HT1080 (cell line): ENCODE measurements around the gene NIF3L1. TPM values are rescaled to one million over a fixed set of nuclear protein-coding genes. Genes with fewer than 3 reads are reported as not detected.

Experiments
- small RNA-seq: library from RNA; depleted of rRNA; stranded (forward); fragments of <200 nt; gene quantifications from one replicate; pipeline ENCODE3, GENCODE V24; 2014
- total RNA-seq: library from RNA; depleted of rRNA; stranded (reverse); fragments of >200 nt; shearing (Covaris generic); gene quantifications from 2 replicates; pipeline ENCODE4 v1.2.3, GENCODE V29; 2014; rRNA removed

NIF3L1 gene
- total RNA-seq, 1 experiment from 2014 or later: 87.4 TPM

Small RNA genes lying within 50 kb of the gene (small RNA-seq; reads per million reads assigned to genes)
- gene RF00019 (not detected), gene RNA5SP115 (not detected), gene RNU6-312P (not detected), gene RNU6-762P (not detected)

Other genes starting within 250 kb of the NIF3L1 start
- gene BZW1, start 77.5 kb upstream of the NIF3L1 start, total RNA-seq: 624 and 683 TPM in 2 replicates
- gene CLK1, start 24.7 kb upstream of the NIF3L1 start, total RNA-seq: 39.3 and 46.1 TPM in 2 replicates
- gene PPIL3, start 294 bp upstream of the NIF3L1 start, total RNA-seq: 55.2 and 55.5 TPM in 2 replicates
- gene ORC2, start 74.3 kb downstream of the NIF3L1 start, total RNA-seq: 17.4 and 22.1 TPM in 2 replicates
- gene HYCC2, start 182.3 kb downstream of the NIF3L1 start, total RNA-seq: 1.8 and 4.0 TPM in 2 replicates
- gene NDUFB3, start 182.6 kb downstream of the NIF3L1 start, total RNA-seq: 134 and 165 TPM in 2 replicates
- gene CFLAR, start 226.8 kb downstream of the NIF3L1 start, total RNA-seq: 7.4 and 10.5 TPM in 2 replicates